Fibroblast of mammary gland (primary cell): ENCODE results near the gene PODXL2.

Experiments
- DNase-seq: peaks from one replicate; pipeline ENCODE4 v3.0.0-alpha.2; 2010; ENCODE audit warnings: low read depth
- H3K4me3 ChIP-seq: 2 replicates; pipeline ENCODE4 v1.5.1; 2011; ENCODE audit warnings: low read depth, mild to moderate bottlenecking, low read length, moderate library complexity; ENCODE audit not compliant: control insufficient read depth
- CTCF ChIP-seq: conservative IDR thresholded peaks from 2 replicates; pipeline ENCODE4 v1.5.1; 2011; ENCODE audit warnings: low read depth, low read length, inconsistent platforms; ENCODE audit not compliant: control insufficient read depth, insufficient read depth

The PODXL2 gene

DNA sequence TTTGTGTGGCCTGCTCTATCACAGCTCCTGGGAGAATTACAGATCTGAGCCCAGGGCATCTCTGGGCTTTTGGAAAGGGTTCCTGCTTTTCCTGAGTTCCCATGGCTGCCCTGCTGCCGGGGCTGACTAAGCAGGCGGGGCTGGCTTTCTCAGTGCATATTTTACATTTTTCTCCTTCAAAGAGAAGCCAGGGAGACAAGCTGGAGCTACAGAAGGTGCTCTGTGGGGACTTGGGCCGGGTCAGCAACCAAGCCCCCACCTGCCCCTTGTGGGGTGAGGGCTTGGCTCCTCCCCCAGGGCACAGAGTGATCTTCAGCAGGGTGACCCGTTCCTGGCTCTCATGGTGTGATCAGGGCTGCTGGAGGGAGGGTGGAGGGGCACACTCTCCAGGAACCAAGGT lies 61.1 kb downstream of the PODXL2 start:
- peak; percentile 43 for DNase-seq
- TF ChIP-seq CTCF, result no peak

DNA sequence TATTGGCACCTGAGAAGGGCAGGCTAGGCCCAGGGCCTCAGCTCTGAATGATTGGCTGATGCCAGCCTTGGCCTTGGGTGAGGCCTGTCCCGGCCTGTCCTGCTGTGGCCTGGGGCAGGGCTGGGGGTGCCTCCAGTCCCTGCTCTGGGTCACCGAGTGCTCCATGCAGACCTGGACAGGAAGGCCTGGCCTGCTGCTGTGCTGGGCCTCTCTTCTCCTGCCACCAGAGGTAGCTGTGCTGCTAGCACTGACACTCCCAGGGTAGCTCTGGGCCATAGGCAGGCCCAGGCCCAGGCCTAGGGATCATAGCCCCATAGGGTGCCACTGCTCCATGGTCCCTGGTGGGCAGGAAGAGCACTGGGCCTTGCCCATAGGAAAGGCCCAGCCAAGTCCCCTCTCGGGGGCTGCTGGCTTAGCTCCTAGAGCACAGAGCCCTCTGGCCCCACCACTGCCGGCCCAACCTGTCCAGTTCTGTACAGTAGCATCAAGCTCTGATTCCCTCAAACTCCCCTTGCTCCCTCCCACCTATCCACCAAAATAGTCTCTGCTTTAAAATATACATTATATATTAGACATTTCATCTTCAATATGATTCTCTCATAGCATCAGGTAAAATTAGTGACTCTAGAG lies 62.0 kb downstream of the PODXL2 start:
- TF ChIP-seq CTCF, result peak; percentile 75
- H3K4me3 ChIP-seq, result no peak overlapping the region
- DNase-seq, result peak; percentile 64

More for the DNA sequence above, 61.1 kb downstream of the PODXL2 start:
- H3K4me3 ChIP-seq, result no peak overlapping the region

DNA sequence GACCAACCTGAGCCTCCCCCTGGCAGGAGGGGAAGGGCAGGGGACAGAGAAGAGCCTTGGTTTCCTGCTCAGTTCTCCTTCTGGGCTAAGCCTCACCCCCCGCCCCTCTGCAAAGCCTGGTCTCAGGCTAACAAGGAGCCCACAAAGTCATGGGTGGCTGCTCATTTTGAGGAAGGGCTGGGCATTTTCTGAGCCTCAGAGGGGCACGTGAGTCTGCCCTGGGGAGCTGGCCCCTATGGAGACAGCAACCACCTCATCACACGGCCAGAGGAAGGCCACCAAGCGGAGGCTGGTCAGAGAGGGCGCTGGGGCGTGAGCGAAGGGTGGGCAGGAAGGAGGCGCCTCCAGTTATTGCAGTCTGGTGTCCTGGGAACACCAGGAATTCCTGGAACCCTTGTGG lies 62.5 kb downstream of the PODXL2 start:
- TF ChIP-seq CTCF, result no peak
- DNase-seq, result no peak
- H3K4me3 ChIP-seq, result no peak overlapping the region

DNA sequence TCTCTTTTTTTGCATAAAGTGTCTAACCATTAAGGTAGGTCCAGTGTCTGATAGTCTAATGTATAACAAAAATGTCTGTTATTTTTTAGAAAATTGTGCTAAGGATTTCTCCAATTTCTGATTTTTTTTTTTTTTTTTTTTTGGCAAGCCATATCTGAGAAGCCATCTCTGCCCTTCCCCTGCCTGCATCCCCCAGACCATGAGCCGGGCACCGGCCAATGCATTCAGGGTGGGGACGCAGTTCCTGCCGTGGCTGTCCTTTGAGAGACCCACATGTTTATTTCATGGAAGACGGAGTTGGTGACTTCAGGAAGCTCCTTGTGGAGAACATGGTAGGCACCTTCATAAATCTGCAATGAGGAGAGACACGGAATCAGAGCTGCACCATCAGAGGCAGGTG lies 63.0 kb downstream of the PODXL2 start:
- H3K4me3 ChIP-seq, result no peak overlapping the region
- no peak for DNase-seq
- no peak for TF ChIP-seq CTCF

DNA sequence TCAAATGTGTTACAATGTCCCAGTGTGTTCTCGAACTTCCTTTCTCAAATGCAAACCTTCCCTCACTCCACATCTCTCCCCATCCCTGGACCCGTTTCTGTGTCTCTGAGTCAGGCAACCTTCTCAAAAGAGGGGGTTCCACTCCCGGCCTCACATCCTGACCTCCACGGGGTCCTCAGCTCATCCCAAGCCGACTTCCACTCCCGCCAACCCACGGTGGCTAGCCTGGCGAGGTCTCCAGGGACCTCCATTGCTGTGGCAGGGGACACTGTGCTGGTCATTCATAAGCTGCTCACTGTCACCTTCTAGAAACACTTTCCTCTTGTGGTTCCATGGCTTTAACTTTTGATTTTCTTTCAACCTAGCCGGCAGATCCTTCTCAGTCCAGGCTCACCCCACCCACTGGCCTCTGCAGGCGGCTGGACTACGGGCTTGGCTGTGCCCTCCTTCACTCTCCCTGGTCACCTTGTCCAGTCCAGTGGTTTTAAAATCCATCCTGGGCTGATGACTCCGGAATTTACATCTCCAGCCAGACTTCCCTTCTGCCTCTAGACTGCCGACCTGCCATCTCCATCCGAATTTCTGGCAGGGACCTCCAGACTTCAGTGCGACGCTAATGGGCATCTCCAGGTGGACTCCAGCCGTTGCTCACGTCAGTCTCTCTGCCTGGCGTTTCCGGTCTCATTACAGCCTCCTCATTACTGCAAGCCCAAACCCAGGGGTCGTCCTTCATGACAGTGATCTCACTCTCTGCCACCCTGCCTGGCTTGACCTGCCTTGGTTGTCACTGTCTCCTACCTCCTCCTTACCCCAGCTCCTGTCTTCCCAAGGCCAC lies 63.7 kb downstream of the PODXL2 start:
- DNase-seq, result no peak
- TF ChIP-seq CTCF, result no peak
- no peak overlapping the region for H3K4me3 ChIP-seq

- TF ChIP-seq CTCF, result no peak
- H3K4me3 ChIP-seq, result no peak overlapping the region
- DNase-seq, result no peak
These were observed 64.4 kb downstream of the PODXL2 start for GRCh38 chr3:127693336-127693843.
